WTC11 (cell line): Measurements from ENCODE around the gene DPYSL4. TPM values are rescaled to one million over a fixed set of nuclear protein-coding genes. Genes with fewer than 3 reads are reported as not detected.

ENCODE experiments used
- ATAC-seq: fragments of 200-7000 bp; cut with Tn5 transposase; 2 replicates; pipeline ENCODE4 v1.10.0; 2021; ENCODE audit warnings: mild to moderate bottlenecking, moderate library complexity
- CTCF ChIA-PET: fragments of 300-600 bp; sonication (Branson Sonifier 250); formaldehyde crosslinking; loops from one replicate; lab custom pipeline; 2021; ENCODE audit warnings: antibody characterized with exemption; lab: Charles Lee
- POLR2A ChIA-PET: fragments of 350-600 bp; sonication (Branson Sonifier 250); formaldehyde crosslinking; loops from one replicate; lab custom pipeline; 2021; ENCODE audit warnings: antibody characterized with exemption; lab: Charles Lee
- DNase-seq: peaks from one replicate; pipeline ENCODE4 v3.0.0; 2021; ENCODE audit warnings: low spot score
- H3K27ac Mint-ChIP-seq: 2 replicates; pipeline ENCODE4 v1.8.0; 2021; ENCODE audit warnings: mixed read lengths
- H3K27me3 Mint-ChIP-seq: 2 replicates; pipeline ENCODE4 v1.8.0; 2021; ENCODE audit warnings: low read depth, mild to moderate bottlenecking, moderate library complexity, mixed read lengths
- H3K36me3 Mint-ChIP-seq: 2 replicates; pipeline ENCODE4 v1.8.0; 2021; ENCODE audit warnings: mixed read lengths
- H3K4me1 Mint-ChIP-seq: 2 replicates; pipeline ENCODE4 v1.8.0; 2022; ENCODE audit warnings: mixed read lengths
- H3K4me3 Mint-ChIP-seq: 2 replicates; pipeline ENCODE4 v1.8.0; 2021; ENCODE audit warnings: mild to moderate bottlenecking, moderate library complexity, mixed read lengths
- H3K9me3 Mint-ChIP-seq: 2 replicates; pipeline ENCODE4 v1.8.0; 2021; ENCODE audit warnings: mixed read lengths
- ELF4 ChIP-seq: sonication (generic); formaldehyde crosslinking; IDR thresholded peaks from 2 replicates; pipeline ENCODE4 v1.8.1; 2022; ENCODE audit warnings: low read depth, mild to moderate bottlenecking, moderate library complexity, missing genetic modification reagents
- FOXP1 ChIP-seq: sonication (generic); formaldehyde crosslinking; IDR thresholded peaks from 2 replicates; pipeline ENCODE4 v1.8.0; 2022; ENCODE audit warnings: missing genetic modification reagents, mild to moderate bottlenecking, moderate library complexity, borderline replicate concordance
- GTF2I ChIP-seq: fragments of 250-450 bp; sonication (Bioruptor Pico); conservative IDR thresholded peaks from 2 replicates; pipeline ENCODE4 v1.4.0; 2021; ENCODE audit warnings: mild to moderate bottlenecking
- HMGA2 ChIP-seq: fragments of 250-450 bp; sonication (Bioruptor Pico); IDR thresholded peaks from 2 replicates; pipeline ENCODE4 v1.4.0; 2021; ENCODE audit warnings: mild to moderate bottlenecking, moderate library complexity
- JAZF1 ChIP-seq: fragments of 250-450 bp; sonication (Bioruptor Pico); IDR thresholded peaks from 2 replicates; pipeline ENCODE4 v1.9.0; 2021; ENCODE audit warnings: moderate library complexity, mild to moderate bottlenecking, inconsistent platforms
- NFYB ChIP-seq: sonication (generic); formaldehyde crosslinking; conservative IDR thresholded peaks from 2 replicates; pipeline ENCODE4 v1.8.0; 2022; ENCODE audit warnings: low read depth, missing genetic modification reagents
- OVOL2 ChIP-seq: fragments of 250-450 bp; sonication (Bioruptor Pico); IDR thresholded peaks from 2 replicates; pipeline ENCODE4 v1.9.0; 2021; ENCODE audit warnings: mild to moderate bottlenecking, borderline replicate concordance
- SOX15 ChIP-seq: fragments of 250-450 bp; sonication (Bioruptor Pico); IDR thresholded peaks from 2 replicates; pipeline ENCODE4 v1.9.0; 2021; ENCODE audit warnings: mild to moderate bottlenecking
- SP1 ChIP-seq: sonication (generic); formaldehyde crosslinking; conservative IDR thresholded peaks from 2 replicates; pipeline ENCODE4 v1.8.1; 2022; ENCODE audit warnings: missing genetic modification reagents
- total RNA-seq: library from RNA; stranded (reverse); gene quantifications from 3 replicates; pipeline ENCODE4 v1.2.3, GENCODE V29; 2021
- TF ChIP-seq, protein P1 (sequence below): sonication (generic); formaldehyde crosslinking; IDR thresholded peaks from 2 replicates; pipeline ENCODE4 v1.8.1; 2022; ENCODE audit warnings: low read depth, missing genetic modification reagents, borderline replicate concordance
- TF ChIP-seq, protein P2 (sequence below): sonication (generic); formaldehyde crosslinking; IDR thresholded peaks from 2 replicates; pipeline ENCODE4 v1.8.0; 2023; ENCODE audit warnings: missing genetic modification reagents, mild to moderate bottlenecking, borderline replicate concordance
- TF ChIP-seq, protein P3 (sequence below): sonication (generic); formaldehyde crosslinking; IDR thresholded peaks from 2 replicates; pipeline ENCODE4 v1.8.0; 2022; ENCODE audit warnings: mild to moderate bottlenecking, missing genetic modification reagents
- TF ChIP-seq, protein P4 (sequence below): sonication (generic); formaldehyde crosslinking; IDR thresholded peaks from 2 replicates; pipeline ENCODE4 v1.8.0; 2022; ENCODE audit warnings: mild to moderate bottlenecking, missing genetic modification reagents
- TF ChIP-seq, protein P5 (sequence below): fragments of 250-450 bp; sonication (Bioruptor Pico); IDR thresholded peaks from 2 replicates; pipeline ENCODE4 v2.1.2; 2022; ENCODE audit warnings: mild to moderate bottlenecking, moderate library complexity
- TF ChIP-seq, protein P6 (sequence below): sonication (generic); formaldehyde crosslinking; IDR thresholded peaks from 2 replicates; pipeline ENCODE4 v1.8.1; 2022; ENCODE audit warnings: low read depth, mild to moderate bottlenecking, moderate library complexity, missing genetic modification reagents, borderline replicate concordance
- TF ChIP-seq, protein P7 (sequence below): sonication (generic); formaldehyde crosslinking; IDR thresholded peaks from 2 replicates; pipeline ENCODE4 v1.8.0; 2022; ENCODE audit warnings: mild to moderate bottlenecking, missing genetic modification reagents
- TF ChIP-seq, protein P8 (sequence below): sonication (generic); formaldehyde crosslinking; IDR thresholded peaks from 2 replicates; pipeline ENCODE4 v1.8.1; 2023; ENCODE audit warnings: mild to moderate bottlenecking, moderate library complexity, missing genetic modification reagents

DPYSL4 gene
- total RNA-seq, 1 experiment from 2014 or later = 17.0 TPM

DNA sequence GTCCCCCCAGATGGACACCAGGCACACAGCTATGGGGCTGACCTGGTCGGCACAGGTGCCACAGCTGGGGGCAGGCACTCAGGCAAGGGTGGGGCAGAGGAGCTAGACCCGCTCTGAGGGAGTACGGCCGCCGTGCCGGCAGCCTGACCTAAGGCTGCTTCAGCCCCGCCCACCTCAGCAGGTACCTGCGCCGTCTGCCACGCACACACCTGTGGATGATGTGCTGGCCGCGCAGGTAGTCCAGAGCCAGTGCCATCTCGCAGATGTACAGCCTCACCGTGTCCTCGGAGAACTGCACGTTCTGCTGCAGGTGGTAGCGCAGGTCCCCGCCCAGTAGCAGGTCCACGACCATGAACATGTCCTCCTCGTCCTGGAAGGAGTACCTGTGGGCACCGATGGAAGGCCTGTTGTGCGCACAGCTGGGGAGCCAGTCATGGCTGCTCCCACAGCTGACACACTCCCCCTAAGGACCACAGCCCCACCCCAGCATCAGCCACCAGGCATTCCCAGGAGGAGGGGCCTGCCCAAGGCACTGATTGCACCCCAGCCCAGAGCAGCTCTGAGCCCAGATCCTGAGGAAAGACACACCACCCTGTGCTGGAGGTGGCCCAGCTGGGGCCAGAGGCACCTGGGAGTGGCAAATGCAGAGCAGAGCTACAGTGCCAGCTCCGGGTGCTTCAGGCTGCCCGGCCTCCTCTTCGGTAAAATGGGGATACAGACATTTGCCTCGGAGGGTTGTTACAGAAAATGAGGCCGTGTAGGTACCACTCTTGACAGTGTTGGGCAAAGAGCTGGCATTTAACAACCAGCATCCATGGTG, 40.0 kb downstream of the DPYSL4 start (continued):
- TF ChIP-seq, protein P1, sequence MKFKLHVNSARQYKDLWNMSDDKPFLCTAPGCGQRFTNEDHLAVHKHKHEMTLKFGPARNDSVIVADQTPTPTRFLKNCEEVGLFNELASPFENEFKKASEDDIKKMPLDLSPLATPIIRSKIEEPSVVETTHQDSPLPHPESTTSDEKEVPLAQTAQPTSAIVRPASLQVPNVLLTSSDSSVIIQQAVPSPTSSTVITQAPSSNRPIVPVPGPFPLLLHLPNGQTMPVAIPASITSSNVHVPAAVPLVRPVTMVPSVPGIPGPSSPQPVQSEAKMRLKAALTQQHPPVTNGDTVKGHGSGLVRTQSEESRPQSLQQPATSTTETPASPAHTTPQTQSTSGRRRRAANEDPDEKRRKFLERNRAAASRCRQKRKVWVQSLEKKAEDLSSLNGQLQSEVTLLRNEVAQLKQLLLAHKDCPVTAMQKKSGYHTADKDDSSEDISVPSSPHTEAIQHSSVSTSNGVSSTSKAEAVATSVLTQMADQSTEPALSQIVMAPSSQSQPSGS (CRISPR knock-in tag) = no peak

DNA sequence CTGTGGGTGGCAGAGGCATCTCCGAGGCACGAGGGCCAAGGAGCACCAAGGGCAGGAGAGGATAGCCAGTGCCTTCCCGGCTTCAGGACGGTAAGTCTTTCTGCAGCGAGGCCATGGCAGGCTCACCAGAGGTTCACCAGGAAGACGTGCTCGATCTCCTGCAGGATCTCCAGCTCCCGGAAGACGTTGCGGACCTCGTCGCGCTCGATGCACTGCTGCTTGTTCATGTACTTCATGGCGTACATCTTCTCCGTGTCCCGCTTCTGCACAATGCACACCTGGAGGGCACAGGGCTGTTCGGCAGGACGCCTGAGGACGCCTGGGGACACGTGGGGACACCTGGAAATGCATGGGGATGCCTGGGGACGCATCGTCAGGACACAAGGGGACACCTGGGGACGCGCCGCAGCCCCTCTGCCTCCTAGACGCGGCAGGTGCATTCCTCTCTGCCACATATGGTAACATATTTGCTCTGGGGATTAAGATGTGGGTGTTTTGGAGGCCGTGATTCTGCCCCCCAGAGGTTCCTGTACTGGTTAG, 41.2 kb downstream of the DPYSL4 start:
- peaks cover 8% of the 10 kb centered on the region for H3K4me1 Mint-ChIP-seq
- TF ChIP-seq HMGA2 (CRISPR knock-in tag) = no peak
- TF ChIP-seq, protein P1 (CRISPR knock-in tag) = no peak
- no peak for TF ChIP-seq SP1
- no peak for TF ChIP-seq ELF4
- TF ChIP-seq, protein P2, sequence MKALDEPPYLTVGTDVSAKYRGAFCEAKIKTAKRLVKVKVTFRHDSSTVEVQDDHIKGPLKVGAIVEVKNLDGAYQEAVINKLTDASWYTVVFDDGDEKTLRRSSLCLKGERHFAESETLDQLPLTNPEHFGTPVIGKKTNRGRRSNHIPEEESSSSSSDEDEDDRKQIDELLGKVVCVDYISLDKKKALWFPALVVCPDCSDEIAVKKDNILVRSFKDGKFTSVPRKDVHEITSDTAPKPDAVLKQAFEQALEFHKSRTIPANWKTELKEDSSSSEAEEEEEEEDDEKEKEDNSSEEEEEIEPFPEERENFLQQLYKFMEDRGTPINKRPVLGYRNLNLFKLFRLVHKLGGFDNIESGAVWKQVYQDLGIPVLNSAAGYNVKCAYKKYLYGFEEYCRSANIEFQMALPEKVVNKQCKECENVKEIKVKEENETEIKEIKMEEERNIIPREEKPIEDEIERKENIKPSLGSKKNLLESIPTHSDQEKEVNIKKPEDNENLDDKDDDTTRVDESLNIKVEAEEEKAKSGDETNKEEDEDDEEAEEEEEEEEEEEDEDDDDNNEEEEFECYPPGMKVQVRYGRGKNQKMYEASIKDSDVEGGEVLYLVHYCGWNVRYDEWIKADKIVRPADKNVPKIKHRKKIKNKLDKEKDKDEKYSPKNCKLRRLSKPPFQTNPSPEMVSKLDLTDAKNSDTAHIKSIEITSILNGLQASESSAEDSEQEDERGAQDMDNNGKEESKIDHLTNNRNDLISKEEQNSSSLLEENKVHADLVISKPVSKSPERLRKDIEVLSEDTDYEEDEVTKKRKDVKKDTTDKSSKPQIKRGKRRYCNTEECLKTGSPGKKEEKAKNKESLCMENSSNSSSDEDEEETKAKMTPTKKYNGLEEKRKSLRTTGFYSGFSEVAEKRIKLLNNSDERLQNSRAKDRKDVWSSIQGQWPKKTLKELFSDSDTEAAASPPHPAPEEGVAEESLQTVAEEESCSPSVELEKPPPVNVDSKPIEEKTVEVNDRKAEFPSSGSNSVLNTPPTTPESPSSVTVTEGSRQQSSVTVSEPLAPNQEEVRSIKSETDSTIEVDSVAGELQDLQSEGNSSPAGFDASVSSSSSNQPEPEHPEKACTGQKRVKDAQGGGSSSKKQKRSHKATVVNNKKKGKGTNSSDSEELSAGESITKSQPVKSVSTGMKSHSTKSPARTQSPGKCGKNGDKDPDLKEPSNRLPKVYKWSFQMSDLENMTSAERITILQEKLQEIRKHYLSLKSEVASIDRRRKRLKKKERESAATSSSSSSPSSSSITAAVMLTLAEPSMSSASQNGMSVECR = no peak
- TF ChIP-seq, all 79 proteins: peak for 0
- ChIA-PET POLR2A (no interaction called here), CTCF (no interaction called here)
- DNase-seq = no peak
- no peak for ATAC-seq
- Mint-ChIP-seq H3K9me3 (no peaks in the 10 kb centered on the region), H3K27ac (no peak overlapping the region), H3K4me3 (no peak overlapping the region), H3K27me3 (no peaks in the 10 kb centered on the region), H3K36me3 (no peaks in the 10 kb centered on the region)

DNA sequence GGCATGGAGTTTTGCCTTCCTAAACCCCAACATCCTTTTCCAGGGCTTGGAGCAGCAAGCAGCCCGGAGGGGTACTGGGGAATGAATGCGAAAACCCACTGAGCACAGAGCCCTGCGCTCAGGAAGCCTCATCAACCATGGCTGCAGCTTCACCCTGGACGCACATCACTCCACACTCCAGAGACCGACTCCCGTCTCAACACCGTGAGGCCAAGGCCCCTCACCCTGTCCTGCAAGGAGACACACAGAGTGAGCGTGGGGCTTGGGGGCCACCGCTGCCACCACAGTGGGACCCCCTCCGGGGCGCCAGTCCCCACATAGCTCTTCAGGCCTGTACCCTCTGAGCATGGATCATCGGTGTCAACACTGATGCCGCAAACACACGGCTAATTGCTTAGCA, 41.9 kb downstream of the DPYSL4 start:
- Mint-ChIP-seq H3K27me3 (no peaks in the 10 kb centered on the region), H3K4me1 (peaks cover 8% of the 10 kb centered on the region), H3K9me3 (no peaks in the 10 kb centered on the region), H3K4me3 (no peak overlapping the region), H3K36me3 (no peaks in the 10 kb centered on the region), H3K27ac (no peak overlapping the region)
- no peak for DNase-seq
- ATAC-seq = no peak
- ChIA-PET CTCF (no interaction called here), POLR2A (no interaction called here)
- TF ChIP-seq FOXP1 (CRISPR knock-in tag) = no peak
- no peak for TF ChIP-seq GTF2I (CRISPR knock-in tag)
- TF ChIP-seq, protein P3, sequence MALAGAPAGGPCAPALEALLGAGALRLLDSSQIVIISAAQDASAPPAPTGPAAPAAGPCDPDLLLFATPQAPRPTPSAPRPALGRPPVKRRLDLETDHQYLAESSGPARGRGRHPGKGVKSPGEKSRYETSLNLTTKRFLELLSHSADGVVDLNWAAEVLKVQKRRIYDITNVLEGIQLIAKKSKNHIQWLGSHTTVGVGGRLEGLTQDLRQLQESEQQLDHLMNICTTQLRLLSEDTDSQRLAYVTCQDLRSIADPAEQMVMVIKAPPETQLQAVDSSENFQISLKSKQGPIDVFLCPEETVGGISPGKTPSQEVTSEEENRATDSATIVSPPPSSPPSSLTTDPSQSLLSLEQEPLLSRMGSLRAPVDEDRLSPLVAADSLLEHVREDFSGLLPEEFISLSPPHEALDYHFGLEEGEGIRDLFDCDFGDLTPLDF (CRISPR knock-in tag) = no peak
- TF ChIP-seq, protein P4, sequence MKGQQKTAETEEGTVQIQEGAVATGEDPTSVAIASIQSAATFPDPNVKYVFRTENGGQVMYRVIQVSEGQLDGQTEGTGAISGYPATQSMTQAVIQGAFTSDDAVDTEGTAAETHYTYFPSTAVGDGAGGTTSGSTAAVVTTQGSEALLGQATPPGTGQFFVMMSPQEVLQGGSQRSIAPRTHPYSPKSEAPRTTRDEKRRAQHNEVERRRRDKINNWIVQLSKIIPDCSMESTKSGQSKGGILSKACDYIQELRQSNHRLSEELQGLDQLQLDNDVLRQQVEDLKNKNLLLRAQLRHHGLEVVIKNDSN (CRISPR knock-in tag) = no peak
- TF ChIP-seq, protein P5, sequence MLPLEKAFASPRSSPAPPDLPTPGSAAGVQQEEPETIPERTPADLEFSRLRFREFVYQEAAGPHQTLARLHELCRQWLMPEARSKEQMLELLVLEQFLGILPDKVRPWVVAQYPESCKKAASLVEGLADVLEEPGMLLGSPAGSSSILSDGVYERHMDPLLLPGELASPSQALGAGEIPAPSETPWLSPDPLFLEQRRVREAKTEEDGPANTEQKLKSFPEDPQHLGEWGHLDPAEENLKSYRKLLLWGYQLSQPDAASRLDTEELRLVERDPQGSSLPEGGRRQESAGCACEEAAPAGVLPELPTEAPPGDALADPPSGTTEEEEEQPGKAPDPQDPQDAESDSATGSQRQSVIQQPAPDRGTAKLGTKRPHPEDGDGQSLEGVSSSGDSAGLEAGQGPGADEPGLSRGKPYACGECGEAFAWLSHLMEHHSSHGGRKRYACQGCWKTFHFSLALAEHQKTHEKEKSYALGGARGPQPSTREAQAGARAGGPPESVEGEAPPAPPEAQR (CRISPR knock-in tag) = no peak
- TF ChIP-seq NFYB = no peak
- TF ChIP-seq, protein P6, sequence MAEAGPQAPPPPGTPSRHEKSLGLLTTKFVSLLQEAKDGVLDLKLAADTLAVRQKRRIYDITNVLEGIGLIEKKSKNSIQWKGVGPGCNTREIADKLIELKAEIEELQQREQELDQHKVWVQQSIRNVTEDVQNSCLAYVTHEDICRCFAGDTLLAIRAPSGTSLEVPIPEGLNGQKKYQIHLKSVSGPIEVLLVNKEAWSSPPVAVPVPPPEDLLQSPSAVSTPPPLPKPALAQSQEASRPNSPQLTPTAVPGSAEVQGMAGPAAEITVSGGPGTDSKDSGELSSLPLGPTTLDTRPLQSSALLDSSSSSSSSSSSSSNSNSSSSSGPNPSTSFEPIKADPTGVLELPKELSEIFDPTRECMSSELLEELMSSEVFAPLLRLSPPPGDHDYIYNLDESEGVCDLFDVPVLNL (CRISPR knock-in tag) = no peak
- TF ChIP-seq, protein P7, sequence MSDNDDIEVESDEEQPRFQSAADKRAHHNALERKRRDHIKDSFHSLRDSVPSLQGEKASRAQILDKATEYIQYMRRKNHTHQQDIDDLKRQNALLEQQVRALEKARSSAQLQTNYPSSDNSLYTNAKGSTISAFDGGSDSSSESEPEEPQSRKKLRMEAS (CRISPR knock-in tag) = no peak
- no peak for TF ChIP-seq SOX15
- TF ChIP-seq, protein P8, sequence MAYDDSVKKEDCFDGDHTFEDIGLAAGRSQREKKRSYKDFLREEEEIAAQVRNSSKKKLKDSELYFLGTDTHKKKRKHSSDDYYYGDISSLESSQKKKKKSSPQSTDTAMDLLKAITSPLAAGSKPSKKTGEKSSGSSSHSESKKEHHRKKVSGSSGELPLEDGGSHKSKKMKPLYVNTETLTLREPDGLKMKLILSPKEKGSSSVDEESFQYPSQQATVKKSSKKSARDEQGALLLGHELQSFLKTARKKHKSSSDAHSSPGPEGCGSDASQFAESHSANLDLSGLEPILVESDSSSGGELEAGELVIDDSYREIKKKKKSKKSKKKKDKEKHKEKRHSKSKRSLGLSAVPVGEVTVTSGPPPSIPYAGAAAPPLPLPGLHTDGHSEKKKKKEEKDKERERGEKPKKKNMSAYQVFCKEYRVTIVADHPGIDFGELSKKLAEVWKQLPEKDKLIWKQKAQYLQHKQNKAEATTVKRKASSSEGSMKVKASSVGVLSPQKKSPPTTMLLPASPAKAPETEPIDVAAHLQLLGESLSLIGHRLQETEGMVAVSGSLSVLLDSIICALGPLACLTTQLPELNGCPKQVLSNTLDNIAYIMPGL (CRISPR knock-in tag) = no peak
- no peak for TF ChIP-seq JAZF1 (CRISPR knock-in tag)
- TF ChIP-seq OVOL2 (CRISPR knock-in tag) = no peak
